ENCODE measurements around the gene POU2F2.

The POU2F2 gene

DNA sequence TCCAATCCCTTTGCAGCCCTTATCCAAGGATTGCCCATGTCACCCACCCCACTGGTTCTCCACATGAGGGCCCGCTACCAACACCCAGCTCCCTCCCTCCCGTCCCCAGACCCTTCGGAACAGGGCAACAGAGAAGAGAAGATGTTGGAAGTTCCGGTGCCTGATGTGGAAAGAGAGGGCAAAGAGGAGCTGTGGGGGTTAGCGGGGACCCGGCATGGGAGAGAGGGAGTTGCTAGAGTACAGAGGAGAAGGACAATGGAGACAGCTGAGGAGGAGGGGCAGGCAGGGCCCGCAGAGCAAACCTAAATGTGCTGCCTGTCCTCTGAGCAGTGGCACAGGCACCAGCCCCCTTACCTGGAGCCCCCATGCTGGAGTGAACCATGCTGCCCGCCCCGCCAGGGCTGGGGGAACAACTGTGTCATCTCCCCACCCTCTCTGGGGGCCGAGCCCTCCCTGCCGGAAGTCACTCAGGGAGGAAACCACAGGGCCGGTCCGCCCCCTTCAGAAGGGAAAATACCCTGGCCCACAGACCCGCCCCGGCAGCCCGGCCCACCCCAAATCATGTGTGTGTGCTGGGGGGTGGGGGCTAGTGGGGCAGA is at the start of gene POU2F2:
POU2F2 (minus strand) TSS at position 417 of the 599 bp plus-strand sequence; CDS start at position 382, 35 bp downstream.
- no peak for DNase-seq

DNA sequence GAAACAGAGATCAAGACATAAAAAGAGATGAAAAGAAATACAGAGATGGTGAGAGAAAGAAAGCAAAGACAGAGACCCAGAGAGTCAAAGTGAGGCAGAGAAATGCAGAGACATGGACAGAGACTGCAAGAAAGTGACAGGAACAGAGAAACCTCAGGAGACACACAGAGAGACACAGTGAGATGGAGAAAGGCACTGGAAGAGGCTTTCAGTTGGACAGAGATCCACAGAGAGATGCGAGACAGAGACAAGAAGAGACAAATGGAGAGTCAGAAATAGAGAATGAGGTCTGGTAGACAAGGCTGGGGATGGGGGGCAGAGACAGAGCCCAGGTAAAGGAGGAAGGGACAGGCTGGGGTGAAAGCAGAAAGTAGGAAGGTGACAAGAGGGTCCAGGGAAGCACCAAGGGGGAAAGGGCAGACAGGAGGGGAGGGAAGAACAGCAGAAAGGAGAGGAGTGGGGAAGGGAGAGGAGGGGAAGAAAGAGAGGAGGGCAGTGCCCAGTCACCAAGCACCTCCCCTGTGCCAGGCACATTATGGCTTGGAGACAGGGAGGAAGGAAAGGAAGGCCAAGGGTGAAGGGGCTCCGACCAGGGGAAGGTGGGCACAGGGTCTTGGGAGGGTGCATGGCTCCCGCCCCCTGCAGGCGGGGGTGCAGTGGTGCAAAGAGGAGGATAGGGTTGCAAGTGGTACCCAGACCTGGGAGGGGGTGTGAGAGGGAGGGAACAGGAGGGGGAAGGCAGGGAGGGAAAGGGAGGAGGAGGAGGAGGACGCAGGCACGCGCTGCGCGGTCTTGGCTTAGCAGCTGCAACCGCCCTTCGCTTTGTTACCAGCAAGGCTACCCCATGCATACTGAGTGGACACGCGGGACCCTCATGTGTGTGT is 46.8 kb upstream of the POU2F2 start:
- peak; percentile 3 for DNase-seq

GRCh38 chr19:42177686-42178019 is 45.4 kb upstream of the POU2F2 start:
- no peak for DNase-seq

GRCh38 chr19:42176990-42177685 is 44.9 kb upstream of the POU2F2 start:
- DNase-seq: peak; percentile 66

DNA sequence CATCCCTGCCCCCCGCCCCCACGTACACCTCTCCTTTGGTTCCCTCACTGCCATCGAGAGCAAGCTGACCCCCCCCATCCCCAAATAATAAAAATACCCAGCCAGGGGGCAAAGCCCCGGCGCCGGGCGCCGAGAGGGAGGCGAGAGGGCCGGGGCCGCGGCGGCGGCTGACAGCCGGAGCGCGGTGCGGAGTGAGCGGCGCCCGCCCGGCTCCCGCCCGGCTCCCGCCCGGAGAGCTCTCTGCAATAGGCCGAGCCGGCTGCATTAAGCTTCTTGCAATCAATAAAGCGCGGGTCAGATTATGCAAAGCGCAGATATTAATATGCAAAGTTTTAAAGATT is 44.4 kb upstream of the POU2F2 start:
- DNase-seq: no peak

- DNase-seq: no peak
Measured at GRCh38 chr19:42175952-42176648, 43.9 kb upstream of the POU2F2 start.

DNA sequence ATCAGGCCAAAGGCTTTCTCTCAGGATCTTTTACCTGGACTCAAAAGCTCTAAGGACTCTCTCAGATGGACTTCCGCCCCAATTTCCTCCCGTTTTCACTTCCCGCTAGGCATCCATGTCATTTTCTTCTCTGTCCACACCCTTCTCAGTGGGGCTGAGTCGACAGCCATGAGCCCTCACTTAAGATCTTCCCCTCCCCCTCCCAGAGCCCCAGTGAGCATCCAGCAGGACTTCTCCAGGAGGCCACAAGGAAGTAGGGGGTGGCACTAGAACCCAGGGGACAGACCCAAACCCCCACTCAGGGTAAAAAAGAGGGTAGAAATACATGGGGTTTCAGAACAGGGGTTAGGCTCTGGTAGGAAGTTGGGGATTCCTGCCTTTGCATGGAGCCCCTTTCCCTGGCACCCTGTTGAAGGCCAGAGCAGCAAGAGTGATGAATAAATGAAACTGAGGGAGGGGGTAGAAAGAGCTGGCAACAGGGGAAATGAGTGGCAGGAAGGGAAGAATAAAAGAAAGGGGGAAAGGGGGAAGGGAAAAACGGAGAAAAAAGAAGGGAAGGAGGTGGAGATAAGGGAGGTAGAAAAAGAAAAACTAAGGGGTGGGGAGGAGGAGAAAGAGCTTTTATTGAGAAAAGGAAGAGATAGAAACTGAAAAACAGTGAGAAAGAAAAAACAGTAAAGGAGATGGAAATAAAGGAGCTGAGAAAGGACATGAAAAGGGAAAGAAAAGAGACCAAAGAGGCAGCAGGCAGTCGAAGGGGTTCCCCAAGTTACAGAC is 42.9 kb upstream of the POU2F2 start:
- DNase-seq: no peak

- DNase-seq: no peak
Measured at GRCh38 chr19:42174188-42174587, 41.9 kb upstream of the POU2F2 start.

- no peak for DNase-seq
Measured at GRCh38 chr19:42173695-42174094, 41.4 kb upstream of the POU2F2 start.

GRCh38 chr19:42172261-42172660 is 40.0 kb upstream of the POU2F2 start:
- DNase-seq: no peak

DNA sequence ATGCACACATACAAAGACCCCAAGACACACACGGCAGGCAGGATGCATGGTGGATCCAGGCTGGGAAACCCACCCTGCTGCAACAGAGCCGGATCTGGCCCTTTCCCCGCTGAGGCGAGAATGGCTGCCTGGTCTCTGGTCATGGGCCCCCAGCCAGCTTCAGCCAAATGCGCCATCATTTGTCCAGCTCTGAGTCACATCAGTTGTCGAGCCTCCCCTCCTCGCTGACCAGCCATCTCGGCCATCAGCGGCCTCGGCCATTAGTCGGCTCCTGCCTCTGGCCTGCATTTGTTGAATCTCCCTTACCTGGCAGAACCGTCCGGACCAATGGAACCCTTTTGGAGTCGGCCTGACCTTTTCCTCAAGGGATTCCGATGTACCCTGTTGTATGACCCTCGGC is 38.5 kb upstream of the POU2F2 start:
- DNase-seq: no peak

DNA sequence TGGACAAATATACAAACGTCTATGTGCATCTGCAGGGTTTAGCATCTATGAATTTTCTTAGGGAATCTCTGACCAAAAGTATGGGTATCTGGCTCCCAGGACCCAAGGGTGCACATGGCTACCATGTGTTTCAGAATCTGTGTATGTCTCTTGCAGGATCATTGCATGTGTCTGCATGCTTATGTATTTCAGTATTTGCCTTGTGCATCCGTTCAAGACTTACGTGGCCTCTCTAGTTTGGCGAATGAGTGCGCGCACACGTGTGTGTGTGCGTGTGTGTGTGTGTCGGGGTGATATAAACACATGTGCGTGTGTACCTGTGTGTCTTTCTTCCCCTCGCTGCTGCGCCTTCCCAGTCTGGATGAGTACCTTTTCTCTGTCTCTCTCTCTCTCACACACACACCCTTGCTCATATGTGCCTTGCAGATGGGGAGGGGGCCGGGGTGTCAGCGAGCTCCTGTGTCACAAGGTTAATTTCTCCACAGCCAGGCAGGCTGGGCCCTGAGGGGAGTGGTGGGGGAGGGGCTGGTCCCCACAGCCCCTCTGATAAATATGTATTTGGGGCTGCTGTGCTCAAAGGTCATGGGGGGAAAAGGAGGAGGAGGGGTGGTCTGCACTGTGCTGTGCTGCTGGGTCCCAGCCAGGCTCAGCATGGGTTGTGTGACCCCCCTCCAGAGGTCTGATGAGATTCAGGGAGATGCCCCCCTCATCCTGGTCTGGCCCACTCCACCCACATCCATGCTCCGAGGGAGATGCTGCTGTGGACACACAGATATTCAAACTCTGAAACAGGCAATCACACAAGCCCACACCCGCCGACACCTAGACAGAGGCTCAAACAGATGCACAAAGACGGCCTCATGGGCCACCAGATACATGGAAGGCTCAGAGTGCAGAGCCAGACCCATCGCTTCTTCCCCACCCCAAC is 37.5 kb upstream of the POU2F2 start:
- DNase-seq: no peak

- no peak for DNase-seq
Measured at GRCh38 chr19:42168206-42168605, 36.0 kb upstream of the POU2F2 start.

- no peak for DNase-seq
Measured at GRCh38 chr19:42166316-42166715, 34.1 kb upstream of the POU2F2 start.

- no peak for DNase-seq
Measured at GRCh38 chr19:42165146-42165545, 32.9 kb upstream of the POU2F2 start.

GRCh38 chr19:42161616-42162263 is 29.5 kb upstream of the POU2F2 start:
- DNase-seq: no peak

- no peak for DNase-seq
Measured at GRCh38 chr19:42159942-42160341, 27.7 kb upstream of the POU2F2 start.

DNA sequence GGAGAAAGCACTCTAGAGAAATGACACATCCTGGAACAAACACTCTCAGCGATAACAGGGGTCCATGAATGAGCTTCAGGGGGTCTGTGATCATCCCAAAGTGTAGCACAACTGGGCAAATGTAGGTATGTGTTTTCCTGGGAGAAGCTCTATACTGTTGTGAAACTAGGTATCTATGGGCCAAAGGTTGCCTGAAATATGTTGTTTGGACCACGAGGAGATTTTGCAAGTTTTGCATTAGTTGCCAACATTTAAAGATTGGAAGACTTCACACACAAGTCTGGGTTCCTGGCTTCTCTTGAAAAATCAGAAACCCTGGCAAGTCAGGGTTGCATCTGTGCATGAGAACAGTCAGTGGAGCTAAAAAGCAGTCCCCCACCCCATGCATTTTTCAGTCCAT is 26.7 kb upstream of the POU2F2 start:
- no peak for DNase-seq

DNA sequence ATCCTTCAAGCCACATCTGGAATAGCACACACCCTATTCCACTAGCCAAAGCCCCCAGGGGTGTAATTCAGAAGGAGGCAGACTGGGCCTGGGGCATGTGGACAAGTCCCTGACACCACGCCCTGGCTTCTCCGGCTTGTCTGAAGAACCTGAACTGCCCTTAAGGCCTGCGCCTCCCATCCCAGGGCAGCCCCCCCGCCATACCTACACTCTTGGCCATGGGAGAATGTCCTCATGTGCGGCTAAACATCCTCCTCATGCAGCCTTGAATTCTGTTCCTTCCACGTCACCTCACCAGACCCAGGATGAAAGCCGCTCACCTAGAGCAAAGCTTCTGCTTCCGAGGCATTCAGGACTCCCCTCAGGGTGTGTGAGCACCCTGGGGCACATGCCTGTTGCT is 24.3 kb upstream of the POU2F2 start:
- DNase-seq: no peak

- no peak for DNase-seq
Measured at GRCh38 chr19:42155796-42156195, 23.6 kb upstream of the POU2F2 start.
